Vagina (tissue), 2 donors: ENCODE data around the gene APOL3. TPM values are rescaled to one million over a fixed set of nuclear protein-coding genes. Genes with fewer than 3 reads are reported as not detected.
"Not testable (repeated sequence)": the region's sequence is repeated elsewhere in the genome, so short reads cannot be mapped to it uniquely, and the experiment has no call there.

ENCODE experiments used
- DNase-seq, 2 donors: peaks; one replicate each; pipeline ENCODE4 v3.0.0-alpha.2; 2017; ENCODE audit errors: extremely low spot score in 2 of 2
- H3K27ac ChIP-seq: fragments of 200-600 bp; sonication (generic); one replicate; pipeline ENCODE4 v1.5.1; 2019
- H3K27me3 ChIP-seq: fragments of 200-600 bp; sonication (generic); one replicate; pipeline ENCODE4 v1.5.1; 2019
- H3K36me3 ChIP-seq, 2 donors: fragments of 200-600 bp; sonication (generic); one replicate each; pipeline ENCODE4 v1.5.1; 2017 to 2019
- H3K4me1 ChIP-seq: fragments of 200-600 bp; sonication (generic); one replicate; pipeline ENCODE4 v1.5.1; 2019
- H3K4me3 ChIP-seq, 2 donors: fragments of 200-600 bp; sonication (generic); 1 replicate in 1 of 2; 2 replicates in 1 of 2; pipeline ENCODE4 v1.5.1; 2016 to 2019
- H3K9me3 ChIP-seq: fragments of 200-600 bp; sonication (generic); one replicate; pipeline ENCODE4 v1.5.1; 2019
- POLR2A ChIP-seq, 2 donors: fragments of 450-650 bp; IDR thresholded peaks; one replicate each; pipeline ENCODE4 v1.6.1; 2017; ENCODE audit warnings: antibody characterized with exemption in 2 of 2, mild to moderate bottlenecking in 2 of 2, moderate library complexity in 2 of 2
- POLR2AphosphoS5 ChIP-seq, 2 donors: sonication (generic); formaldehyde crosslinking; IDR thresholded peaks; one replicate each; pipeline ENCODE4 v1.9.0; 2017; ENCODE audit warnings: antibody characterized with exemption in 2 of 2, mild to moderate bottlenecking in 2 of 2, low read depth in 1 of 2; ENCODE audit not compliant: insufficient read depth in 1 of 2
- intact Hi-C: fragments of 100-400 bp; cut with DNase I; formaldehyde crosslinking; loops from one replicate; pipeline ENCODE4 v1.15.1; 2023
- total RNA-seq: library from RNA; depleted of rRNA; stranded (reverse); fragments of >200 nt; gene quantifications from one replicate; pipeline ENCODE4 v1.2.3, GENCODE V29; 2016
- TF ChIP-seq, protein P1 (sequence below), 3 experiments: fragments of 450-650 bp in 2 of 3; fragments of 200-600 bp in 1 of 3; sonication (generic) in 1 of 3; IDR thresholded peaks; one replicate each; pipeline ENCODE4 v1.5.1; 2017 to 2019; ENCODE audit warnings: antibody characterized with exemption in 3 of 3, mild to moderate bottlenecking in 2 of 3, moderate library complexity in 2 of 3

APOL3 gene
- total RNA-seq, 1 donor from 2014 or later = 48.9 TPM

DNA sequence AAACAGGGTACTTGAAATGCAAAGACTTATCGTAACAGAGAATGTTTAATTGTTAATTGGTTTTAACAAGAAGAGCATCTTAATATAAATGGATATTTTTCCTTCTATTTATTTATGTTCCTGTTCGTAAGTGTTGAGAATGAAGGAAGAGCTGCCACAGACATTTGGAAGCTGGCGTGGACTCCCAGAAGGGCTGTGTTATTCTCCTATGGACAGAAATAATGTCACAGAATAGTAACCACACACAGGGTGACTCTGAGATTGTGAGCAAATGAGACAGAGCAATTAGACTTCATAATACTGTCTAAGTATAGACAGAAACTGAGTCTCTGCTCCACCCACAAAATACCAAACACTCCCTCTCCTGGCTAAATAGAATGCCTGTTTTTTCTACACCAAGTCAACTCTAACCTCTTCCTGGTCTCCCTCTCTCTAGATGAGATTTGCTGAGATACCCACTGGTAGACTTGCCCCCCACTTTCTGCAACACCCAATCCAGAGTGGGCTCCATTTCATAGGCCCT lies 6.1 kb downstream of the APOL3 start:
- TF ChIP-seq, protein P1, sequence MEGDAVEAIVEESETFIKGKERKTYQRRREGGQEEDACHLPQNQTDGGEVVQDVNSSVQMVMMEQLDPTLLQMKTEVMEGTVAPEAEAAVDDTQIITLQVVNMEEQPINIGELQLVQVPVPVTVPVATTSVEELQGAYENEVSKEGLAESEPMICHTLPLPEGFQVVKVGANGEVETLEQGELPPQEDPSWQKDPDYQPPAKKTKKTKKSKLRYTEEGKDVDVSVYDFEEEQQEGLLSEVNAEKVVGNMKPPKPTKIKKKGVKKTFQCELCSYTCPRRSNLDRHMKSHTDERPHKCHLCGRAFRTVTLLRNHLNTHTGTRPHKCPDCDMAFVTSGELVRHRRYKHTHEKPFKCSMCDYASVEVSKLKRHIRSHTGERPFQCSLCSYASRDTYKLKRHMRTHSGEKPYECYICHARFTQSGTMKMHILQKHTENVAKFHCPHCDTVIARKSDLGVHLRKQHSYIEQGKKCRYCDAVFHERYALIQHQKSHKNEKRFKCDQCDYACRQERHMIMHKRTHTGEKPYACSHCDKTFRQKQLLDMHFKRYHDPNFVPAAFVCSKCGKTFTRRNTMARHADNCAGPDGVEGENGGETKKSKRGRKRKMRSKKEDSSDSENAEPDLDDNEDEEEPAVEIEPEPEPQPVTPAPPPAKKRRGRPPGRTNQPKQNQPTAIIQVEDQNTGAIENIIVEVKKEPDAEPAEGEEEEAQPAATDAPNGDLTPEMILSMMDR (IDR thresholded peaks at IDR 0.05) = no peak
- TF ChIP-seq POLR2AphosphoS5 (IDR thresholded peaks at IDR 0.05; ENCODE audit: insufficient read depth in 1 of 2, low read depth in 1 of 2) (no peak), POLR2A (IDR thresholded peaks at IDR 0.05) (no peak)
- intact Hi-C loops = no loop called here
- no peak for DNase-seq
- H3K27ac ChIP-seq = peak overlapping the region; percentile 96
- H3K4me1 ChIP-seq = peaks cover 84% of the 10 kb centered on the region
- H3K9me3 ChIP-seq = no peaks in the 10 kb centered on the region
- H3K4me3 ChIP-seq = no peak overlapping the region
- H3K36me3 ChIP-seq = peaks cover 0 to 6% of the 10 kb centered on the region in 2 donors
- no peaks in the 10 kb centered on the region for H3K27me3 ChIP-seq

GRCh38 chr22:36153501-36154422 lies 6.8 kb downstream of the APOL3 start:
- Histone ChIP-seq H3K4me1 (peaks cover 84% of the 10 kb centered on the region), H3K4me3 (no peak overlapping the region), H3K36me3 (peaks cover 0 to 13% of the 10 kb centered on the region in 2 donors), H3K9me3 (no peaks in the 10 kb centered on the region), H3K27me3 (no peaks in the 10 kb centered on the region), H3K27ac (peak overlapping the region; percentile 96)
- intact Hi-C loops = no loop called here
- TF ChIP-seq POLR2AphosphoS5 (IDR thresholded peaks at IDR 0.05; ENCODE audit: insufficient read depth in 1 of 2, low read depth in 1 of 2) (no peak), POLR2A (IDR thresholded peaks at IDR 0.05) (no peak)
- TF ChIP-seq, protein P1 (IDR thresholded peaks at IDR 0.05) = no peak
- DNase-seq = no peak

DNA sequence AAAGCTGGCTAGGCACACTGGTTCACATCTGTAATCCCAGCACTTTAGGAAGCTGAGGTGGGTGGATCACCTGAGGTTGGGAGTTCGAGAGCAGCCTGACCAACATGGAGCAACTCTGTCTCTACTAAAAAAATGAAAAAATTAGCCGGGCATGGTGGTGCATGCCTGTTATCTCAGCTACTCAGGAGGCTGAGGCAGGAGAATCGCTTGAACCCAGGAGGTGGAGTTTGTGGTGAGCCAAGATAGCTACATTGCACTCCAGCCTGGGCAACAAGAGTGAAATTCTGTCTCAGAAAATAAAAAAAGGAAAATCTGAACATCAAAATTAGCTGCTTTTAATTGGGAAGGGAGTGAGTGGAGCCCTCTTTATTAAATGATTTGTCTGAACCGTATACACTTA lies 7.7 kb downstream of the APOL3 start:
- H3K9me3 ChIP-seq, H3K27me3 ChIP-seq, H3K4me3 ChIP-seq, intact Hi-C loops, DNase-seq: not testable (repeated sequence)
- Histone ChIP-seq H3K27ac (peak overlapping the region; percentile 41), H3K4me1 (peaks cover 79% of the 10 kb centered on the region), H3K36me3 (peaks cover 0 to 22% of the 10 kb centered on the region in 2 donors)

GRCh38 chr22:36152088-36152487 lies 8.5 kb downstream of the APOL3 start:
- Histone ChIP-seq H3K27me3 (no peaks in the 10 kb centered on the region), H3K9me3 (no peaks in the 10 kb centered on the region), H3K27ac (peak overlapping the region; percentile 46), H3K36me3 (peaks cover 0 to 28% of the 10 kb centered on the region in 2 donors), H3K4me1 (peaks cover 79% of the 10 kb centered on the region), H3K4me3 (no peak overlapping the region)
- no peak for DNase-seq
- no peak for TF ChIP-seq POLR2AphosphoS5 (IDR thresholded peaks at IDR 0.05; ENCODE audit: insufficient read depth in 1 of 2, low read depth in 1 of 2)
- TF ChIP-seq, protein P1 (IDR thresholded peaks at IDR 0.05) = no peak
- TF ChIP-seq POLR2A (IDR thresholded peaks at IDR 0.05) = no peak
- intact Hi-C loops = no loop called here

DNA sequence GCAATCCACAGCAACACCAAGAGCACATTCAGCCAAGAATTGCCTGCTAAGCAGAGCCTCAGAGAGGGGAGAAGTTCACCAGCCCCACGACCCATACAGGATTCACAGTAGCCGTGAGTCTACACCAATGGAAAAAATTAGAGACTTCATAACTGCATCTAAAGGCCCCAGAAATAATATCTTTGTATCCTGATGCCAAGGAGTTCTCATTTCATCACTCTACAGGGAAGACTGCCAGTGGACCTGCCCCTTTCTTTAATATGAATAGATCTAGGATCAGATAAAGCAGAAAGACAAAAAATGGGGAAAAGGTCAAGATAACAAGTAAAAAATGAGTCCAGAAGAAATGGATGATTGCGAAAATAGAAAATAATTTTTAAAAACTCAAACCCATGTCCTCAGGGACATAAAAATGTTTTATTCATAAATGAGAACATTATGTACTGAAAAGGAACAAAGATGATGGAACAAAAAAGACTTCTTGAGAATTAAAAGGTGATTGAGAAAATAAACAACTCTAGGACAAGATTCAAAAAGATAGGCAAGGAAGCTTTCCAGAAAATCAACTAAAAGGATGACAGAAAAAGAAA lies 9.5 kb downstream of the APOL3 start:
- TF ChIP-seq POLR2A (IDR thresholded peaks at IDR 0.05) (no peak), POLR2AphosphoS5 (IDR thresholded peaks at IDR 0.05; ENCODE audit: insufficient read depth in 1 of 2, low read depth in 1 of 2) (peak in 1 of 2 donors; percentile 73)
- TF ChIP-seq, protein P1 (IDR thresholded peaks at IDR 0.05) = no peak
- intact Hi-C loops = no loop called here
- Histone ChIP-seq H3K27ac (peak overlapping the region; percentile 46), H3K9me3 (no peaks in the 10 kb centered on the region), H3K36me3 (peaks cover 0 to 29% of the 10 kb centered on the region in 2 donors), H3K4me3 (no peak overlapping the region), H3K4me1 (peaks cover 72% of the 10 kb centered on the region), H3K27me3 (no peaks in the 10 kb centered on the region)
- no peak for DNase-seq
